Neural crest cell (in vitro differentiated cells): ENCODE measurements around the gene DNAH9. TPM values are rescaled to one million over a fixed set of nuclear protein-coding genes. Genes with fewer than 3 reads are reported as not detected.

Experiments used
- DNase-seq: peaks from one replicate; pipeline ENCODE4 v3.0.0; 2021; ENCODE audit warnings: low read depth, mixed read lengths, low spot score
- H3K27ac Mint-ChIP-seq: one replicate; pipeline ENCODE4 v1.8.0; 2021; ENCODE audit warnings: mild to moderate bottlenecking, mixed read lengths; ENCODE audit not compliant: unreplicated experiment
- H3K27me3 Mint-ChIP-seq: 2 replicates; pipeline ENCODE4 v1.8.0; 2021; ENCODE audit warnings: low read depth, mild to moderate bottlenecking, mixed read lengths
- H3K36me3 Mint-ChIP-seq: 2 replicates; pipeline ENCODE4 v1.8.0; 2021; ENCODE audit warnings: low read depth, mild to moderate bottlenecking, mixed read lengths
- H3K4me1 Mint-ChIP-seq: 2 replicates; pipeline ENCODE4 v1.8.0; 2021; ENCODE audit warnings: mixed read lengths
- H3K4me3 Mint-ChIP-seq: one replicate; pipeline ENCODE4 v1.8.0; 2021; ENCODE audit warnings: mild to moderate bottlenecking, mixed read lengths
- H3K9me3 Mint-ChIP-seq: 2 replicates; pipeline ENCODE4 v1.8.0; 2021; ENCODE audit warnings: mixed read lengths
- CTCF ChIP-seq: fragments of 200-600 bp; sonication (generic); conservative IDR thresholded peaks from 2 replicates; pipeline ENCODE4 v1.5.0; 2021; ENCODE audit warnings: antibody characterized with exemption, mild to moderate bottlenecking
- total RNA-seq: library from RNA; stranded (reverse); gene quantifications from 2 replicates; pipeline ENCODE4 v1.2.1, GENCODE V29; 2021

Gene DNAH9
- total RNA-seq, 1 donor from 2014 or later, result 18.6 TPM

DNA sequence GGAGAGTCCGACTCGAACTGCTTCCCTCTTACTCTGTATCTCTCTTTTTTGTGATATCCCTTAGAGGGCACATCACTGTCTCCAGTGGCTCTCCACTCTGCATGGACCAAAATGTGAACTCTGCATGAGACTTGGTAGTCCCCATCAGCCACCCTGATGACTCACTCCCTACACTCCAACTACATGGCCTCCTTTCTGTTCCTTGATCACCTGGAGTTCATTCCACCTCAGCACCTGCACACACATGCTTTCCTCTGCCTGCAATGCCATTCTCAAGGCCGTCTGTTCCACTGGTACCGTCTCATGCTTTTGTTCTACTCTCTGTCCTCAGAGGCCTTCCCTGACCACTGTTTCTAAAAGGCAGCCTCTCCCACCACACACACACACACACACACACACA lies 109.3 kb downstream of the DNAH9 start:
- Mint-ChIP-seq H3K27ac (peak overlapping the region; percentile 46), H3K4me3 (no peak overlapping the region), H3K36me3 (no peaks in the 10 kb centered on the region), H3K4me1 (no peaks in the 10 kb centered on the region), H3K27me3 (no peaks in the 10 kb centered on the region), H3K9me3 (no peaks in the 10 kb centered on the region)
- no peak for TF ChIP-seq CTCF
- no peak for DNase-seq

- H3K4me1 Mint-ChIP-seq, result no peaks in the 10 kb centered on the region
- TF ChIP-seq CTCF, result no peak
- peaks cover 3% of the 10 kb centered on the region for H3K9me3 Mint-ChIP-seq
Observed at GRCh38 chr17:11712456-11712855, 114.2 kb downstream of the DNAH9 start.

DNA sequence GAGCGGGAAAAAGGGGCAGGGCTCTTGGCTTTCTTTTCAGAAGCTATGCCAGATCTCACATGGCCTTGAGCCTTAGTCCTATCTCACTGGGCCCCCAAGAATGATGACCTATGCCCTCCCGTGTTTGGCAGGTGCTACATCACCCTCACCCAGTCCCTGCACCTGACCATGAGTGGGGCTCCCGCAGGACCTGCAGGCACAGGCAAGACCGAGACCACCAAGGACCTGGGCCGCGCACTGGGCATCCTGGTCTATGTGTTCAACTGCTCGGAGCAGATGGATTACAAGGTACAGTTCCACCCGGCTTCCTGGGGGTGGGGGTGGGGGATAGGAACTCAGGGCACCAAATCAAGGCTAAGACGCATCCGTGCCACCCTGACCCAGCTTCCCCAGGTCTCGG lies 120.9 kb downstream of the DNAH9 start:
- Mint-ChIP-seq H3K4me1 (no peaks in the 10 kb centered on the region), H3K27me3 (no peaks in the 10 kb centered on the region), H3K9me3 (no peaks in the 10 kb centered on the region), H3K36me3 (no peaks in the 10 kb centered on the region), H3K4me3 (no peak overlapping the region), H3K27ac (no peak overlapping the region)
- DNase-seq, result no peak
- no peak for TF ChIP-seq CTCF

More at GRCh38 chr17:11712456-11712855, 114.2 kb downstream of the DNAH9 start:
- Mint-ChIP-seq H3K4me3 (no peak overlapping the region), H3K36me3 (no peaks in the 10 kb centered on the region), H3K27ac (no peak overlapping the region), H3K27me3 (no peaks in the 10 kb centered on the region)
- no peak for DNase-seq

DNA sequence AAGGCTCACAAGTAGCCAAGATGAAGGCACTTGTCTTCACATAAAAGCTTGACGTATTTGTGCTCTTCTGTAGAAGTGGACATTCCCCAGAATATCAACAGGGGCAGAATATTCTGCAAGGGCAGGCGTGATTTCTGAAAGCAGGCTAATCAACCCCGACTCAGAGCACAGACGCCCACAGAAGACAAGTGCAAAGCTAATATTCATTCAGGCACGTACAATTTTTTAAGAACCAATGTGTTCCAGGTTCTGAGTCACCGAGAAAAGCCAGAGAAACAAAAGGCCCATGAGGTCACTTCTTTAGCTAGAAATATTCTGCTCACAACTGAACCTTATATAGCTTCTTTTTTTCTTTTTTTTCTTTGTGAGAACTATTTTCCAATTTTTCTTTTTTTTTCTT lies 121.6 kb downstream of the DNAH9 start:
- Mint-ChIP-seq H3K4me1 (no peaks in the 10 kb centered on the region), H3K27me3 (no peaks in the 10 kb centered on the region), H3K36me3 (no peaks in the 10 kb centered on the region), H3K9me3 (no peaks in the 10 kb centered on the region), H3K4me3 (no peak overlapping the region), H3K27ac (no peak overlapping the region)
- no peak for TF ChIP-seq CTCF
- DNase-seq, result no peak

GRCh38 chr17:11720816-11721215 lies 122.5 kb downstream of the DNAH9 start:
- no peak overlapping the region for H3K4me3 Mint-ChIP-seq
- TF ChIP-seq CTCF, result no peak
- no peaks in the 10 kb centered on the region for H3K4me1 Mint-ChIP-seq
- no peak for DNase-seq
- no peaks in the 10 kb centered on the region for H3K27me3 Mint-ChIP-seq
- no peak overlapping the region for H3K27ac Mint-ChIP-seq
- no peaks in the 10 kb centered on the region for H3K36me3 Mint-ChIP-seq
- no peaks in the 10 kb centered on the region for H3K9me3 Mint-ChIP-seq

GRCh38 chr17:11730747-11731146 lies 132.5 kb downstream of the DNAH9 start:
- Mint-ChIP-seq H3K27me3 (no peaks in the 10 kb centered on the region), H3K36me3 (no peaks in the 10 kb centered on the region), H3K27ac (no peak overlapping the region), H3K4me1 (no peaks in the 10 kb centered on the region), H3K9me3 (no peaks in the 10 kb centered on the region), H3K4me3 (no peak overlapping the region)
- DNase-seq, result no peak
- TF ChIP-seq CTCF, result no peak
